Brain microvascular endothelial cell (primary cell): ENCODE measurements around the gene PDZD8.

Experiments used
- DNase-seq: peaks from one replicate; pipeline ENCODE4 v3.0.0-alpha.2; 2020
- H3K27ac ChIP-seq: fragments of 250-450 bp; sonication (Bioruptor Pico); 2 replicates; pipeline ENCODE4 v1.5.1; 2020; ENCODE audit warnings: mild to moderate bottlenecking, moderate library complexity
- H3K27me3 ChIP-seq: fragments of 250-450 bp; sonication (Bioruptor Pico); replicated peaks from 2 replicates; pipeline ENCODE4 v1.5.1; 2020; ENCODE audit warnings: mild to moderate bottlenecking
- H3K36me3 ChIP-seq: fragments of 250-450 bp; sonication (Bioruptor Pico); replicated peaks from 2 replicates; pipeline ENCODE4 v1.5.1; 2020; ENCODE audit warnings: mild to moderate bottlenecking
- H3K4me3 ChIP-seq: 2 replicates; pipeline ENCODE4 v1.5.1; 2011; ENCODE audit warnings: low read depth, mild to moderate bottlenecking, control low read depth, low read length, moderate library complexity
- in situ Hi-C: cut with HindIII; loops from 2 replicates; pipeline ENCODE4 v1.10.0; 2017; ENCODE audit warnings: low sequenced_read_pairs, low pct_ligation_motif_present
- TF ChIP-seq, protein P1 (sequence below): IDR thresholded peaks from 2 replicates; pipeline ENCODE4 v1.5.1; 2011; ENCODE audit warnings: low read depth, mild to moderate bottlenecking, moderate library complexity, low read length, control low read depth, inconsistent platforms; ENCODE audit errors: missing control alignments

The PDZD8 gene

DNA sequence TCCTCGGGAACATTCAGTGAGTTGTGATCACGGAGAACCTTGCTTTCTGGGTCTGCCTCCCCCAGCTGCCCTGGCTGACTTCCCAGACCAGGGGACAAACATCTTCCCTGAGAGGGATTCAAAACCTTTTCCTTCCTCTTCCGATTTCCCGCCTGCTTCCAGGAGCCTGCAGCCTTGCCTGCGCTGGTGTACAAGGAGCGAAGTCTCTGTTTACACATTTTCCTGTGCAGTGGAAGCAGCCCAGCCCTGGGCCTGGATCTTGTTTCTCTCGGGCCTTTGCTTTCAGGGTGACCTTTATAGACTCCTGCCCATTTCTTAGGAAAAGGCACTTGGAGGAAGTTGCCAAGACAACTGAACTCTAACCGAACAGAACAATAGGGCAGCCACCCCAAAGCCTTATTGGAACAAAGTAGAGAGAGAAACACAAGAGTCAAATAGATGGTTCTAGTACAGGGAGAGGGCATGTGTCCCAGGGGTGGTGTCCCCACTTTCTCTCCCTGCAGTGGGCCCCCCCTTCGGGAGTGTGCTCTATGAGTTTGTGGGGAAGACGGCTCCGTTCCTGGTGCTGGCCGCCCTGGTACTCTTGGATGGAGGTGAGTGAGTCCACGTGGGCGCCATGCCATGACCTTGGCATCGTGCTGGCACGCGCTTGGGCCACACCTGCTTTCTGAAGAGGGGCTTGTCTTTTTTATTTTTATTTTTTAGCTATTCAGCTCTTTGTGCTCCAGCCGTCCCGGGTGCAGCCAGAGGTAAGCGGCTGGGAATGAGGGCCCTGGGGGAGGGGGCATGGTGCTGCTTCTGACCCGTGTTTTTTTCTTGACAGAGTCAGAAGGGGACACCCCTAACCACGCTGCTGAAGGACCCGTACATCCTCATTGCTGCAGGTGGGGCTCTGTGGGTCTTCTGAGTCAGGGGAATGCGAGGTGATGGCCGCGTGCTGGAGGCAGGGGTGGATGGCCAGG, 120.2 kb downstream of the PDZD8 start:
- Histone ChIP-seq H3K27ac (no peak overlapping the region), H3K27me3 (peaks cover 1% of the 10 kb centered on the region), H3K36me3 (no peaks in the 10 kb centered on the region), H3K4me3 (no peak overlapping the region)
- in situ Hi-C loops = no loop called here
- TF ChIP-seq, protein P1, sequence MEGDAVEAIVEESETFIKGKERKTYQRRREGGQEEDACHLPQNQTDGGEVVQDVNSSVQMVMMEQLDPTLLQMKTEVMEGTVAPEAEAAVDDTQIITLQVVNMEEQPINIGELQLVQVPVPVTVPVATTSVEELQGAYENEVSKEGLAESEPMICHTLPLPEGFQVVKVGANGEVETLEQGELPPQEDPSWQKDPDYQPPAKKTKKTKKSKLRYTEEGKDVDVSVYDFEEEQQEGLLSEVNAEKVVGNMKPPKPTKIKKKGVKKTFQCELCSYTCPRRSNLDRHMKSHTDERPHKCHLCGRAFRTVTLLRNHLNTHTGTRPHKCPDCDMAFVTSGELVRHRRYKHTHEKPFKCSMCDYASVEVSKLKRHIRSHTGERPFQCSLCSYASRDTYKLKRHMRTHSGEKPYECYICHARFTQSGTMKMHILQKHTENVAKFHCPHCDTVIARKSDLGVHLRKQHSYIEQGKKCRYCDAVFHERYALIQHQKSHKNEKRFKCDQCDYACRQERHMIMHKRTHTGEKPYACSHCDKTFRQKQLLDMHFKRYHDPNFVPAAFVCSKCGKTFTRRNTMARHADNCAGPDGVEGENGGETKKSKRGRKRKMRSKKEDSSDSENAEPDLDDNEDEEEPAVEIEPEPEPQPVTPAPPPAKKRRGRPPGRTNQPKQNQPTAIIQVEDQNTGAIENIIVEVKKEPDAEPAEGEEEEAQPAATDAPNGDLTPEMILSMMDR = no peak
- no peak for DNase-seq

DNA sequence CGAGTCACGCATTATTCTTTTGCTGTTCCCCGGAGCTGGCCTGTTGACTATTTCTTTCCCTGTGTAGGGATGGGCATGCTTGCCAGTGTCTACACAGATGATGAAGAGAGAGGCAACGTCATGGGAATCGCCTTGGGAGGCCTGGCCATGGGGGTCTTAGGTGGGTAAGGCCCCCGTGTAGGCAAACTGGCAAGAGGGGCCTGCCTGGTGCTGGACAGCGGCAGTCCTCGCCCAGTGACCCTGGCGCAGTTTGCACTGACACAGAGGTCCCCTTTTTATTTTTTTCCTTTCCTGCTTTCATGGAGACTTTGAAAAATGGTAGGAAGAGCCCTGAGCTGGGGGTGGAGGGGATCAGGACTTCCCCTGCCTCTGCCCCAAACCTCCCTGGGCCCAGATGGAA, 120.9 kb downstream of the PDZD8 start:
- in situ Hi-C loops = no loop called here
- H3K4me3 ChIP-seq = no peak overlapping the region

DNA sequence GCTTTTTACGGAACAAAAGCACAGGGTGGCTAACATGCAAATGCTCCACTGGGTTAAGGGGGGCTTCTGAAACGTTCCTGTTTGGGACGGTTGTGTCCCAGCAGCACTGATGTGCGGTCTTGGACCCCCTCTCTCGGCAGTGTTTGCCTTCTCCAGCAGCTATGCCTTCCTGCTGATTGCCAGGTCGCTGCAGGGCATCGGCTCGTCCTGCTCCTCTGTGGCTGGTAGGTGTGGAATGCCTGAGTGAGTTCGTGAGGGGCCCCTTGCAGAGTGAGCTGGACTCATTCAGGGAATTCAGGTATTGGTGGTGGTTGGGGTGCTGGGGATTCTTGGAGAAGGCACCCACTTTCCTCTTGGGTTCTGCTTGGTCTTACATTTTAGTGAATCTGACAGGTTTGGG, 121.3 kb downstream of the PDZD8 start:
- H3K4me3 ChIP-seq = no peak overlapping the region
- in situ Hi-C loops = no loop called here
- no peak overlapping the region for H3K27ac ChIP-seq
- no peaks in the 10 kb centered on the region for H3K36me3 ChIP-seq
- no peak for DNase-seq
- TF ChIP-seq, protein P1 = no peak
- no peaks in the 10 kb centered on the region for H3K27me3 ChIP-seq

More for the DNA sequence above, 120.9 kb downstream of the PDZD8 start:
- no peak for DNase-seq
- TF ChIP-seq, protein P1 = no peak
- Histone ChIP-seq H3K27me3 (no peaks in the 10 kb centered on the region), H3K27ac (no peak overlapping the region), H3K36me3 (no peaks in the 10 kb centered on the region)

DNA sequence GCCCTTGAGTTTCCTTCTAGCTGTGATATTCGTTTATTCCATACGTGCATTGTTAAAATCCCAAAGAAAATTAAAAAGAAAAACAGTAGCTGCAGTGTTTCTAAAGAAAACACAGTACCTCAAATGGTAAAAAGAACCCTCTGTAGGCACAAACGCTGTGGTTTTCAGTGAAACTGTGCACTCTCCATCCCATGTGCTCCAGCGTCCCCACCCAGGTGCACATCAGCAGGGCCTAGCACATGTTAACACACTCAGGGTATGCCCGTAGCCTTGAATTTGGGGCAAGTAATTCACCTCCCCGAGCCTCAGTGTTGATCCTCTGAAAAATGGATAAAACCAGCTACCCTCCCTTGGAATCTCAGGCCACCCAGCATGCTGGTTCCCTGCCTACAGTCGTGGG, 124.8 kb downstream of the PDZD8 start:
- no peaks in the 10 kb centered on the region for H3K27me3 ChIP-seq
- H3K4me3 ChIP-seq = no peak overlapping the region
- H3K36me3 ChIP-seq = no peaks in the 10 kb centered on the region
- TF ChIP-seq, protein P1 = no peak
- no peak for DNase-seq
- in situ Hi-C loops = no loop called here
- H3K27ac ChIP-seq = no peak overlapping the region

DNA sequence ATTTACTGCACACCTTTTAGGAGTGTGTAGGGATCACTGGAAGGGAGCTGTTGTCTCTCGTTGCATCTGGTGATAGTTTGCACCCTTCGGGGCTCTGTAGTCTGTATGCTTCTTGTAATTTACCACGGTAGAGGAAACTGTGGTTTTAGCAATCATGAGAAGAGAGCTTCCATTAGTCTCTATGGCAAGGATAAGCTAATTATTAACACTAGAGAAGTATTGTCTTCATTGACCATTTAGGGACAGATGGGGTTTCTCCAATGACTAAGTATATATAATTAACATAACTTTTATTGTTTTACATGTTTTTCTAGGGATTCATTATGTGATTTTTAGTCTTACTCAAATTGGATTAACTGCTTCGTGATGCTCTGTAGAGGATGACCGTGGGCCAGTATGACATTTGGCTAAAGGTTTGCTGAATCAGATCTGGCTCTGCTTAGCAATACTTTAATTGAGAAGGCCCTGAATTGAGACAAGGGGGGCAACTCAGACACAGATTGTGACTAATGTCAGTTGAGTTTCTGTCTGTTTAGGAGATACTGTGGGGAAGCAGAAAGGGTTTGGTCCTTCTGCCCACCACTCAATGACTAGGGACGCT, 125.6 kb downstream of the PDZD8 start:
- H3K4me3 ChIP-seq = no peak overlapping the region
- in situ Hi-C loops = no loop called here
- no peak for DNase-seq
- TF ChIP-seq, protein P1 = no peak
- H3K27me3 ChIP-seq = no peaks in the 10 kb centered on the region
- H3K36me3 ChIP-seq = no peaks in the 10 kb centered on the region
- no peak overlapping the region for H3K27ac ChIP-seq
